Measurements from ENCODE around the gene TSHZ2. TPM values are rescaled to one million over a fixed set of nuclear protein-coding genes. Genes with fewer than 3 reads are reported as not detected.

TSHZ2 gene
- total and polyA plus RNA-seq, 4 donors = 0.93 to 8.8 (median 3.8) TPM

- Histone ChIP-seq H3K4me1 (ENCODE audit: control insufficient read depth in 5 of 5, insufficient read depth in 5 of 5, low read length in 5 of 5) (no peaks in the 10 kb centered on the region), H3K27ac (ENCODE audit: low read depth in 1 of 2, low read length in 1 of 2) (no peak overlapping the region), H3K4me3 (no peak overlapping the region), H3K27me3 (ENCODE audit: control insufficient read depth in 3 of 3, insufficient read depth in 3 of 3, low read length in 2 of 3) (no peaks in the 10 kb centered on the region), H3K36me3 (ENCODE audit: control insufficient read depth in 4 of 4, insufficient read depth in 4 of 4, low read length in 4 of 4) (no peaks in the 10 kb centered on the region), H3K9ac (ENCODE audit: insufficient read depth in 1 of 2, low read length in 2 of 2) (no peak overlapping the region), H3K9me3 (ENCODE audit: control insufficient read depth in 4 of 4, insufficient read depth in 3 of 4, low read length in 3 of 4) (no peaks in the 10 kb centered on the region)
- ATAC-seq (ENCODE audit: insufficient read depth, low FRiP score) (peak; percentile 34), DNase-seq (peak in 1 of 3 donors; percentile 29)
- WGBS, 2 donors = 72 to 78% methylated on average over 5 of the region's 5 CpGs
- TF ChIP-seq CTCF (IDR thresholded peaks at IDR 0.05; ENCODE audit: control extremely low read depth, extremely low read depth) = no peak
Measured at GRCh38 chr20:53032478-53032932, 60.3 kb downstream of the TSHZ2 start.

GRCh38 chr20:53033176-53033575 is 61.0 kb downstream of the TSHZ2 start:
- no peaks in the 10 kb centered on the region for H3K9me3 ChIP-seq (ENCODE audit: control insufficient read depth in 4 of 4, insufficient read depth in 3 of 4, low read length in 3 of 4)
- no peaks in the 10 kb centered on the region for H3K4me1 ChIP-seq (ENCODE audit: control insufficient read depth in 5 of 5, insufficient read depth in 5 of 5, low read length in 5 of 5)
- ATAC-seq (ENCODE audit: insufficient read depth, low FRiP score) = no peak
- TF ChIP-seq CTCF (IDR thresholded peaks at IDR 0.05; ENCODE audit: control extremely low read depth, extremely low read depth) = no peak
- no peak overlapping the region for H3K27ac ChIP-seq (ENCODE audit: low read depth in 1 of 2, low read length in 1 of 2)
- no peak overlapping the region for H3K4me3 ChIP-seq
- H3K9ac ChIP-seq (ENCODE audit: insufficient read depth in 1 of 2, low read length in 2 of 2) = no peak overlapping the region
- H3K36me3 ChIP-seq (ENCODE audit: control insufficient read depth in 4 of 4, insufficient read depth in 4 of 4, low read length in 4 of 4) = no peaks in the 10 kb centered on the region
- no peak for DNase-seq
- H3K27me3 ChIP-seq (ENCODE audit: control insufficient read depth in 3 of 3, insufficient read depth in 3 of 3, low read length in 2 of 3) = no peaks in the 10 kb centered on the region
- 82 to 88% methylated on average over 6 of the region's 6 CpGs for WGBS, 2 donors

GRCh38 chr20:53034899-53035298 is 62.7 kb downstream of the TSHZ2 start:
- Histone ChIP-seq H3K27ac (ENCODE audit: low read depth in 1 of 2, low read length in 1 of 2) (no peak overlapping the region), H3K9ac (ENCODE audit: insufficient read depth in 1 of 2, low read length in 2 of 2) (no peak overlapping the region), H3K9me3 (ENCODE audit: control insufficient read depth in 4 of 4, insufficient read depth in 3 of 4, low read length in 3 of 4) (no peaks in the 10 kb centered on the region), H3K4me3 (no peak overlapping the region), H3K36me3 (ENCODE audit: control insufficient read depth in 4 of 4, insufficient read depth in 4 of 4, low read length in 4 of 4) (no peaks in the 10 kb centered on the region), H3K27me3 (ENCODE audit: control insufficient read depth in 3 of 3, insufficient read depth in 3 of 3, low read length in 2 of 3) (no peaks in the 10 kb centered on the region), H3K4me1 (ENCODE audit: control insufficient read depth in 5 of 5, insufficient read depth in 5 of 5, low read length in 5 of 5) (no peaks in the 10 kb centered on the region)
- WGBS, 2 donors = 43 to 45% methylated on average over 3 of the region's 3 CpGs
- DNase-seq = peak in 1 of 3 donors; percentile 37
- no peak for TF ChIP-seq CTCF (IDR thresholded peaks at IDR 0.05; ENCODE audit: control extremely low read depth, extremely low read depth)
- no peak for ATAC-seq (ENCODE audit: insufficient read depth, low FRiP score)

GRCh38 chr20:53036992-53037391 is 64.8 kb downstream of the TSHZ2 start:
- Histone ChIP-seq H3K9me3 (ENCODE audit: control insufficient read depth in 4 of 4, insufficient read depth in 3 of 4, low read length in 3 of 4) (no peaks in the 10 kb centered on the region), H3K36me3 (ENCODE audit: control insufficient read depth in 4 of 4, insufficient read depth in 4 of 4, low read length in 4 of 4) (no peaks in the 10 kb centered on the region), H3K27me3 (ENCODE audit: control insufficient read depth in 3 of 3, insufficient read depth in 3 of 3, low read length in 2 of 3) (no peaks in the 10 kb centered on the region), H3K9ac (ENCODE audit: insufficient read depth in 1 of 2, low read length in 2 of 2) (no peak overlapping the region), H3K4me3 (no peak overlapping the region), H3K4me1 (ENCODE audit: control insufficient read depth in 5 of 5, insufficient read depth in 5 of 5, low read length in 5 of 5) (peaks cover 0 to 1% (median 0%) of the 10 kb centered on the region in 5 donors), H3K27ac (ENCODE audit: low read depth in 1 of 2, low read length in 1 of 2) (no peak overlapping the region)
- WGBS, 2 donors = 54 to 61% methylated on average over 8 of the region's 8 CpGs
- no peak for ATAC-seq (ENCODE audit: insufficient read depth, low FRiP score)
- no peak for DNase-seq
- TF ChIP-seq CTCF (IDR thresholded peaks at IDR 0.05; ENCODE audit: control extremely low read depth, extremely low read depth) = no peak
